Midbrain (tissue), 1 donor: ENCODE data around the gene CERS6.
A peak's percentile ranks its signal among the peaks of the same experiment; 100 is the strongest.

Experiments used
- DNase-seq: peaks from one replicate; lab custom pipeline; 2025; lab: John Stamatoyannopoulos, UW

CERS6 gene

DNA sequence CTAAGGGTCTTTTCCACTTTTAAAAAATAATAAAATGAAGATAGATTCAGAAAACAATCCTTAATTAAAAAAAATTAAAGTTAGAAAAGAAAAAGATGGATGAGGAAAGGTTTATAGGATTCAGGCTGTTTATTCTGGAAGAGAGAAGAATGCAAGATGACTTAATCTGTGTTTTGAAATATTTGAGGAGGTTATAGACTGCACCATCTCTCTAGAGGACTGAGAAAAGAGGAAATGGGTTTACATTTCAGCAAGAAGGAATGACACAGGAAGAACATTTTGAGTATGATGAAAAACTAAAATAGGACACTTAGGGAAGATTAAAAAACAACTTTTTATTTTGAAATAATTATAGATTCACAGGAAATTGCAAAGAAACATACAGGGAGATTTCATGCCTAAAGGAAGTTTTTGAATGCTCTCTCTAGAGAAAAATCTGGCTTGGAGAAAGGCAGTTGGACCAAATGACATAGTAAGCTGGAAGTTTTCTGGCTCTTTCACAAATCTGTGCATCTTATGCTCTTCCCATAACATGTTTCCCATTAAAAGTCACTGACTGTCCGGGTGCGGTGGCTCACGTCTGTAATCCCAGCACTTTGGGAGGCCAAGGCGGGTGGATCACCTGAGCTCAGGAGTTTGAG lies 75.0 kb downstream of the CERS6 start:
- DNase-seq: no peak

DNA sequence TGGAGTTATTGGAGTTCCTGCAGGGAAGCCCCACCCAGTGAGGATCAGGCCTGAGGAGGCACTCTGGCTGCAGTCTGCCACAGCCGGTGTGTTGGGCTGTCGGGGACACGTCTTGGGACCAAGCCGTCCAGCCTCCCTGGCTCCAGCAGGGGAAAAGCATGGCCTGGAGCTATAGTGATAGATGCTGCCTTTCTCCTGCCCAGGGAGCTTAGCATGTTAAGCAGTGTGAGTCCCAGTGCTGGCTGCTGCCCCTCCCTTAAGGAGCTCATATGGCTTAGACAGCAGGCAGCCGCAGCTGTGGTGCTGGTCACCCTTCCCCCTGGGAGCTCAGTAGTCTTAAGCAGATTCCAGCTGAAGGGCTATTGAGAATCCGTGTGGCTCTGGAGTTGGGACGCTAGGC lies 78.9 kb downstream of the CERS6 start:
- DNase-seq: no peak

DNA sequence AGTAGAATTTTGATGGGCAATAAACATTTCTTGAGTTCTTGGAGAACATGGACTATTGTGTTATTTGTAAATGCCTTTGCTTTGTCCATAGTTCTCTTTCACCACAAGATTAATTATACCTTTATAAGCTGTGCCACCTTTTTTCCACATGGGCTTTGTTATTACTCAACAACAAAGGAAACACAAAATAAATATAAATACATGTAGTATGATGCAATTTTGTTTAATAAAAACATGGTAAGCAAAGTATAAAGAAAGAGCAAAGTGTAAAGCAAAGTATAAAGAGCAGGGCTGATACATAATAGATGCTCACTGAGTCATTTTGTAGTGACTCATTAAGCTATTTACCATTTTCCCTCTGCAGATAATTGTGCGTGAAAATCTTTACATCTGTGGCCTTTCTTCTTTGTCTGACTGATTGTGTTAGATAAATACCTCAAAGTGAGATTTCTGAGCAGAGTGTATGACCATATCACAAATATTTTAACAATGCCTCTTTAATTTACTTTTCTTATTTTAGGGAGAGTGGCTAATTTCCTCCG lies 80.9 kb downstream of the CERS6 start:
- no peak for DNase-seq

DNA sequence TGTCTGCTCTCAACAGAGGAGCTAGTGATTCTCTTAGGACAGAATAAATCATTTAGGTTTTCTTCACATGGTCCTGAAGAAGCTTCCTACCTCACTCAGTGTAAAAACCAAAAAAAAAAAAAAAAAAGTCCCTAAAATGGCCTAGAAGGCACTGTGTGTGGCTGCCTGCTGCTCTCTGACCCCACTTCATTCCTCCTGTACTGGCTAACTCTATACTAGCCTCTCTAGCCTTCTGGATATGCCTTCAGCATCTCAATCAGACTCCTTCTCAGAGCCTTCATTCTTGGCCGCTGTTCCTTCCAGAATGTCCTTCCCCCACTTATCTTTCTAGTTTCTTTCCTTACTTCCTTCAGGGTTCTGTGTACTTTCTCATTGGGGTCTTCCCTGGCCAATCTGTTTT lies 82.1 kb downstream of the CERS6 start:
- no peak for DNase-seq

DNA sequence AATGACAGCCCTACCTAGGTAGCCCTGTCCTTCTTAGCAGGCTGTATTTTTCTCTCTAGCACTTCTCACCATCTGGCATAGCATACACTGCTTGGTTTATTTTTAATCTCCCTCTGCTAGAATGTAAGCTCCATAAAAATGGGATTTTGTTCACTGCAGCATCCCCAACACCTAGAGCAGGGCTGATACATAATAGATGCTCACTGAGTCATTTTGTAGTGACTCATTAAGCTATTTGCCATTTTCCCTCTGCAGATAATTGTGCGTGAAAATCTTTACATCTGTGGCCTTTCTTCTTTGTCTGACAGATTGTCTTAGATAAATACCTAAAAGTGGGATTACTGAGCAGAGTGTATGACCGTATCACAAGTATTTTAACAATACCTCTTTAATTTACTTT lies 82.5 kb downstream of the CERS6 start:
- no peak for DNase-seq

DNA sequence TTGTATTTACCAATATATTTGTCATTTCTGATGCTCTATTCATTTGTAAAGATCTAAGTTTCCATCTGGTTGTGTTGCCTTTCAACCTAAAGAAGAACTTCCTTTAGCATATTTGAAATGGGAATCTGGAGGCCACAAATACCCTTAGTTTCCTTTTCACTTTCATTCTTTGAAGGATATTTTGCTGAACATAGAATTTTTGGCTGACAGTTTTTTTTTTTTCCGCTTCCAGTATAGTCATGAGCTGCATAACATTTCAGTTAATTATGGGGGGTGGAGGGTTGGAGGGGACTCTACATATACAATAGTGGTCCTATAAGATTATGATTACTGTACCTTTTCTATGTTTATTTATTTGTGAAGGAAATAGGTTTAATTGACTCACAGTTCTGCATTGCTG lies 83.9 kb downstream of the CERS6 start:
- no peak for DNase-seq

DNA sequence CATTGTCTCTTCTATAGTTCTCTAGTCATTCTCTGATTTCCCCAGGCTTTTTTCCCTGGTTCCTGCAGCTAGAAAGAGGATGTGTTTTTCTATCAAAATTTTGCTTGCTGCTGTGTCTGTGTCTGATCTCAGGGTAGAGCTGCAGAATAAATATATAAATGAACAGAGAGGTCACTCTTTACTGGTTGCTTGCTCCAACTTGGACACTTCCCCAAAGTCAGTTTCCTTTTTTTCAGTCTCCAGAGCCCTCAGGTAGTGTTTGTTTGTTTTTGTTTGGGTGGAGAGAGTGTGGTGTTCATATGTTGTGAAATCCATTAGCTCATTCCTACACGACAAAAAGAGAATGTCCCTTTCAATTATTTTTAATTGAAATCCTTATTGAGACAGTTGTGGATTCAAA lies 85.8 kb downstream of the CERS6 start:
- no peak for DNase-seq

DNA sequence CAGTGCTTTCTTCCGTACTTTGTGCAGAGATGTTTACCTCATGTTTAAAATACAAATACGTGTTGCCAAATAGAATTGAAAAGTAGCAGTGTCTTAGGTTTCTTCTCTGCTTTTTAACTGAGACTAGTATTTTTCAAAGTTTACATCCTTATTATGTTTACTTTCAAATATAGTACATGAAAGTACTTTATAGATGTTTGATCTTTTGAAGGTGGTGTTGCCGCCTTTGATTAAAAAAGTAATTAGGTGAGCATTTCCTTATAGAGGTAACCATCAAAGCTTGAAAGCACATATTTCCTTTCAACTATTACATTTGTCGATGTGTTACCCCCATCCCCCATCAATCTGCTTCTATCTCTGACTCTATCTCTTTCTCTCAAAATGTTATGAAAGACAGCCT lies 87.0 kb downstream of the CERS6 start:
- no peak for DNase-seq

DNA sequence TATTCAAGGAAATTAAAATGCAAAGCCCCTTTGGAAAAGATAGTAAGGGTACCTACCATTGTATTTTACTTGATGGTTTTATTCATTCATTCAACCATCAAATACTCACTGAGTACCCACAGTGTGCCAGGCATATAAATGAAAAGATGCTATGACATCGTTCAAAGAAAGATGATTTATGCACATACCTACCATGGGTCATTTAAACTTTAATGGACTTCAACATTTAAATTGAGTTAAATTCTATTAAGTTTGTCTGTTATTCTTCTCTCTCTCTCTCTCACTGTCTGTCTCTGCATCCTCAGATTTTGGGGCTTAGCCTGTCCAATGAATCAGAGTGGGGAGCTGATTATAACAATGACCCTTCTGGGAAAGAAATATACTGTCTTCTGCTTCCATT lies 87.9 kb downstream of the CERS6 start:
- DNase-seq: no peak

DNA sequence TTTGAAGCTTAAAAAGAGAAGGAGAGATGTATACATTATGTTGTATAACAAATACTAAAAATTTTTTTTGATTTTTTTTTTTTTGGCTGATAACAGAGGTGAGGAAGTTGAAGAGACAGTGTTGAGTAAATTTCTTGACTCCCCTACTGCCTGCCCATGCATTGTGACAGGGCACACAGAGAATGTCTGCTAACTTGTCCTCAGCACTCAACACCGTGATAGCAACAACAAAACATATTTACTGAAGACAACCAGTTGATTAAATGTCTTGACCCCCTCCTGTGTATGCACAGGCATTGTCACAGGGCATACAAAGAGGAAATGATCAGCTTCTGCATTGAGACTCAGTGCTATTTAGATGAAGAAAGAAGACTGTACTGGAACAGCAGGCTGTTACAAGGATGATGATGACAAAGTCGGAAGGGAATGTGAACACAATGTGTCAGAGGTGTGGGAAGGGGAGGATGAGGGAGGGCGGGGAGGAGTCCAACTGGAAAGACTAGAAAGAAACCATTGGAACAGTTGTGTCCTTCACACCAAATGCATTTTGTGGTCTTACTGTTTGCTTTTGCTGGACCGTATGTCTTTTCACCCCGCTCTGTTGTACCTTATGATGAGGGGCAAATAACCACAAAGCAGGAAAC lies 89.5 kb downstream of the CERS6 start:
- no peak for DNase-seq

DNA sequence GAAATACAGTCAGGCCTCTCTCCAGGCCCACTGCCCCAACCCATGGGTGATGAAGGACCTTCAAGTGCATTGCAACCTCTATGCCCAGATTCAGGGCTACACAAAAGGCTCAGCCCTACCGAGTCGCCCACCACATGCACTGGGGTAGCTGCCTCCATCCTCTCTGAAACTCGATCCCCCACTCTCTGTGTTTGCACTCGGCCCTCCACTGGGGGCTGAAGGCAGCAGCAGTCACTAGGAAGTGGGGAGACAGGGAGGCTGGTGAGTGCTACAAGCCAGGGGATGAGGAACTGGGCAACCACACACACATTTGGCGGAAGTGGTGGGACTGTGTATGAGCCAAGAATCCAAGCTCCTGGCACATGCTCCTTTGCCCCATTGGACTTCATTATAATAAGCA lies 94.6 kb downstream of the CERS6 start:
- DNase-seq: no peak

DNA sequence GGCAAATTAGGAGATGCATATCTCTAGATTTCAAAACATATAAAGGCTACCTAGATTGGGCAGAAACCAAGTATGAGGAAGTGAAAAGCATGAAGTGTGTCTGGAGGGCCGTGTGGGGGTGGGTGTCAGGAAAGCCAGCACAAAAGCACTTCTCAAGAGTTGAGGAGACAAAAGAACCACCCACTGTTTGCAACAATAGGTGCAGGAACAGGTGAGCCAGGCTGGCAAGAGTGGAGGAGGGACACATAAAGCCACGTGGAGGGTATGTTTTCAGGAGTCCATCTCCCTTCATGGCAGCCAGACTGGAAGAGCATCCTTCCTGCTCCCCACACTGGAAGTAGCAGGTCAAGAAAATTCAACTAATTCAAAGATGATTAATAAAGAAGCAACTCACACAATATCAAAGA lies 96.4 kb downstream of the CERS6 start:
- no peak for DNase-seq

DNA sequence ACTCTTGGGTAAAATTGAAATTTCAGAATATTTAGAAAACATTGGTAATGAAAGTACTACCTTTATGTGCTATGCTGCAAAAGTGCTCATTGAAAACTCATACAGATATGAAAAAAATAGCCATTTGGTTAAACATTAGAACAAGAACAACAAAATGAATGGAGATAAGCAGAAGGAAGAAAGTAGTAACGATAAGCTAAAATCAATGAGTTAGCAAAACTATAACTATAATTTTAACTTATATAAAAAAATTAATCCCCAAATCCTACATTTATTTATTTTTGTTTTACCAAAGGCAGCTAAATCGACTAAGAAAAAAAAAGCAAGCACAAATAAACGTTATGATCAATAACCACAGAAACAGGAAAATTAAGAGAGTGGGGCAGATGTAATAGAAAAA lies 99.2 kb downstream of the CERS6 start:
- DNase-seq: no peak

DNA sequence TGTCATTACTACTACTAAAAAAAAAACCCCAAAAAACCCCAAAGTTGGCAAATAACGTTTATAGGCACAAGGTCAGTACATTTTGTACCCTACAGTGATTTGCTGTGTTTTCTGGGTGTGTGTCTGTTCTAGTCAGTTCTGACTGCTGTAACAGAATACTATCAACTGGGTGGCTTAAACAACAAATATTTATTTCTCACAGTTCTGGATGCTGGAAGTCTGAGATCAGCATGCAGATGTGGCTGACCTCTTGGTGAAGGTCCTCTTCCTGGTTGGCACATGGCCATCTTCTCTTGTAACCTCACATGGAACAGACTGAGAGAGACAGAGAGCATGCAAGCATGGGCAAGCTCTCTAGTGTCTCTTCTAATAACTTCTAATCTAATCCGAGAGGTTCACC lies 103.1 kb downstream of the CERS6 start:
- no peak for DNase-seq

DNA sequence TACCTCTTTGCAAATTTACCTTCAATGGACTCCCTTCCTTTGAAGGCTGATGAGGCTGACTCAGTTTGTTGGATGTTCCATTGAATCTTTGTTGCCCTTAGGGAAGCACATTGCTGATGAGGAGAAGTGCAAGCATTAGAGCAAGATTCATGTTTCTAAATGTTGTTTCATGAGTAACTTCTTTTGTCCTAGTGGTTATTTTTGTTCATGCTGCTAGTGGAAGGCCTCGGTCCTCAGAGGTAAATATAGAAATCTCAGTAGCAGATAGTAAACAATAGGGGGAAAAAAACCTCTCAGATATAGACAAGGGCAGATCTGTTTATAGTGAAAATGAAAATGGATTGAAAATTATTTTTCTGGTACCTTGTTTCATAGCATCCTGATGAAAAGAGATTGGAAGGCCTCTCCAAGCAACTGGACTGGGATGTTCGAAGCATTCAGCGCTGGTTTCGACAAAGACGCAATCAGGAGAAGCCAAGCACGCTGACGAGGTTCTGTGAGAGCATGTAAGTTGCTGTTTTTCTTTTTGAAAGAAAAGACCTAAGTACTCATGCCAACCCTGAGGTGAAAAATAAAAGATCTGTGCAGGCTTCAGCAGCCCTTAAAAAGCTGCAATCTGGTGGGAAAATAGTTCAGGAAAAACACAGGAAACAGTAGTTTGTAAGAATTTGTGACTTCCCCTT lies 104.9 kb downstream of the CERS6 start:
- peak; percentile 15 for DNase-seq

DNA sequence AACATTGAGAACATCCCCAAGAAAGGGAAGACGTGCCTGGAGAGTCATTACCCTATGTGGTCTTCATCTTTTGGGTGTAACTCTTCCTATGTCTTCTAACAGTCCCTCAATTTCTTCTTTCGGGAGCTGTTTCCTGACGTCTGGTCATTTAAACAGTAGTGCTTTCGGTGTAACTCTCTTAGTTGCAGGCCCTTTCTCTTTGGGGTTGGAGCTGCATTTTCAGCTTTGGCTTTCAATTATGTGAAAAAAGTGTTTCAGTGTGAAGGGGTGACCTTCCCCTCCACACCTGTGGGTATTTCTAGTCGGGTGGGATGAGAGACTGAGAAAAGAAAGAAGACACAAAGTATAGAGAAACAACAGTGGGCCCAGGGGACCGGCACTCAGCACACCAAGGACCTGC lies 105.9 kb downstream of the CERS6 start:
- no peak for DNase-seq

DNA sequence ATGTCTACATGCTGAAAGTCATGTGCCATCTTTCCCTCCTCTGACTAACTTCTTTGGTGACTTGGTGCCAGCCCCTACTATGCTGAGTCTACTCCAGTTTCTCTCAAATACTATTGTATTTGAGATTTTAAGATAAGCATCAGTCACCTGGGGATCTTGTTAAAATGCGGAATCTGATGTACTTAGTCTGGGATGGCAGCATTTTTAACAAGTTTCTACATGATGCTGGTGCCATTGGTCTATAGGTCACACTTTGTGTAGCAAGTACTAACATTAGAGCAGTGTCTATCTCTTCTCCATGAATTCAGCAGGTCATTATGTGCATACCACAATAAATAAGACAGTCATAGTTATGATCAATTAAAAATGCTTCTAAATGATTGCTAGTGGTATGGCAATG lies 106.9 kb downstream of the CERS6 start:
- no peak for DNase-seq

DNA sequence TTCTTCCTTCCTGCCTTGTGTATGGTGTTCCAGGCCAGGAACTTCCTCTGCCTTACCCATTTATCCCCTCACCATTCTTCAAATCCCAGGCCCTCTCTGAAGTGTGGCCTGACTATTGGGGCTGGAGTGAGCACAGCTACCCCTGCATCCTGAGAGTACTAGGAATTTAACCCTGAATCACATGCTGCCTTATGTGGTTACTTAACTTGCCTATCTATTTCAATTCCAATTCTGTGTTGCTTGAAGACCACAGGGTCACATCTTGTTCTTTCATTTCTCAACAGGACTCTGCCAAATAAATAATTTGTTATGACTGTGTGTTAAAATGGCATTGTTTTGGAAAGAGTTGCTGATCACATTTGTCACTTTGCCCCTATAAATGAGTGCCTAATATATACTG lies 108.6 kb downstream of the CERS6 start:
- DNase-seq: no peak

DNA sequence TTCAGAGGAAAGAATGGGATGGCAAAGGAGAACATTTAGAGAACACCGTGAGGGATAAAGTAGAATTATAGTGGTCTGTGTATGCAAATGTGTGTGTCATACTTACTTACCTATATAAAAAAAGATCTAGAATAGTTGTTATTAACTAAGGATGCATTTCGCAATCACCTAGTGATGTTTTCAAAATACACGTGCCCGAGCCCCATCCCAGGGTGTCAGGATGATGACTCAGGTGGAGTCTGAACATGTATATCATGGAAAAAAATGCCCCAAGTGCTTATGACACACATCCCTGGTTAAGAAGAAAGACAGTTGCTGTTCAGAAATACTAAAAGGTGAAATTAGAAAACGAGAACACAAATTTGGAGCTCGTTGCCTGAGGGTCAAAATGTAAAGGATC lies 109.0 kb downstream of the CERS6 start:
- no peak for DNase-seq

DNA sequence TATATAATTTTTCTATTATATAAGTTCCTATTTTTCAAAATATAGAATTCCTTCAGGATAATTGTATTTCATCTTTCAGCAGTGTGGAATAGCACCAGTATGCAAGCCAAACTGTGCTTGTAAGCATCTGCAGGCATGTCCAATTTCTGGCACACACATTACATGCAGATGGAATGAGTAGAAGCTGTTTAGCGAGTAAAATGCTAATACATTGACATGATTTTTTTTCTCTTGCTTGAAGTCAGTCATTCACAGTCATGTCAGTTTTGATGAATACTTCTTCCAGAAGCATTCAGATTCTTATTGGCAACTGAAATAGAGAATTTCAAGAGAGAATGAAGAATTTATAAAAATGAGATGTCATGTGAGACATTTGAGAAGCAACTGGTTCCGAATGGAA lies 109.4 kb downstream of the CERS6 start:
- DNase-seq: no peak

DNA sequence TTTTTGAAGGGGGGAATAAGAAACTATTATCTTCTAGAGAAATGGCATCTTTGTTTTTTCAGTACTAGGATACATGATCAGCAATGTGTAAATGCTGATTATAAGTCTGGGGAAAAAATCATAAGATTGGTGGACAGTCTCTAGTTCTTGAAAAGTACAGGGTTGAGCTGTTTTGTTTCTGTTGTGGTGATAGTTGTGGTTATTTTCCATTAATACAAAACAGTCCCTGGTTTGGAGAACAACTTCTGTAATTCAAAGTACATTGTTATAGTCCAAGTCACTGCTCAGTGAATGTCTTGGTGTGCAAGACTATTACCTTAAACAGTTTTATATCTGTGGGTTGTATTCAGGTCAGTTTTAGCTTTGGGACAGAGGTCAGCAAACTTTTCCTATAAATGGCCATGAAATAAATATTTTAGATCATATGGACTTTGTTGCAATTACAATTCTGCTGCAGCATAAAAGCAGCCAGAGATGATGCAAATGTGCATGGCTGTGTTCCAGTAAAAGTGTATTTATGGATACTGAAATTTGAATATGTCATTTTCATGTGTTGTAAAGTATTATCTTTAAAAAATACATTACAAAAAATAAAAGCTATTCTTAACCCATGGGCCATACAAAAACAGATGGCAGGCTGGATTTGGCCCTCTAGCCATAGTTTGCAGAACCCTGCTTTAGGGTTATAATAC lies 111.0 kb downstream of the CERS6 start:
- no peak for DNase-seq

DNA sequence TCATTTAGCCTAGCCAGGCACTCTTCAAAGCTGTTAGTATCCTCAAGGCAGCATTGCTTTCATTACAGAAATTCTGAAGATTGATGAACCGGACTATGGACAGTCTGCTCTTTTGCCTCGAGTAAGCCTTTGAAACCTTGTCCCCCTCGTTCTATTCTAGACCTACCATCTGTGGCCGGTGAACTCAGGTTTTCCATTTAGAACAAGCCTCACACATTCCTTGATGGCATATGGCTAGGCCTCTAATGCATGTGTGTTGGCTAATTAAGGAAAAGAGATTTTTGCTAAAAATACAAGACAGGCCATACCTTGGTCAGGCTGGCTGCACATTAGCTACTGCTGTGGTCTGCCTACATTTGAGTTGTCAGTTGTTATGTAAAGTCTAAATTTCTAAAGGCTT lies 111.8 kb downstream of the CERS6 start:
- DNase-seq: no peak
